GM18517 (cell line): ENCODE measurements around the gene HBE1.

Experiments
- ATAC-seq: cut with Tn5 transposase; IDR thresholded peaks from one replicate; pipeline ENCODE4 v1.9.1; 2021; ENCODE audit warnings: mild to moderate bottlenecking, moderate library complexity; ENCODE audit not compliant: unreplicated experiment

The HBE1 gene

GRCh38 chr11:5235364-5236095 is 34.2 kb downstream of the HBE1 start:
- ATAC-seq, result no peak

GRCh38 chr11:5234381-5234834 is 35.3 kb downstream of the HBE1 start, which contains the start of gene HBD:
Gene HBD, minus strand, starts transcription at chr11:5234483. Its CDS starts 50 bp downstream, at chr11:5234433.
- no peak for ATAC-seq

GRCh38 chr11:5233307-5233706 is 36.4 kb downstream of the HBE1 start:
- ATAC-seq, result no peak

DNA sequence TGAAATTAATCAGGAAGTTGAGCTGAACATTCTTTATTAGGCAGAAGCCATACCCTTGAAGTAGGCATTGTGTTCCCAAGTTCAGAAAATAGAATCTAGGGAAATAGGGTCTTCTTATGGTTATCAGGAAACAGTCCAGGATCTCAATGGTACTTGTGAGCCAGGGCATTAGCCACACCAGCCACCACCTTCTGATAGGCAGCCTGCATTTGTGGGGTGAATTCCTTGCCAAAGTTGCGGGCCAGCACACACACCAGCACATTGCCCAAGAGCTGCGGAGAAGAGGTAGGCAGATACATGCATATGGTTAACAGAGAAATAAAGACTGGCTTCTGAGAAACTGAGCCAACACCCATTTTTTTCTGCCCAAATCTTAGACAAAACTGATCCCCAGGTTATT is 36.9 kb downstream of the HBE1 start:
- ATAC-seq, result no peak

DNA sequence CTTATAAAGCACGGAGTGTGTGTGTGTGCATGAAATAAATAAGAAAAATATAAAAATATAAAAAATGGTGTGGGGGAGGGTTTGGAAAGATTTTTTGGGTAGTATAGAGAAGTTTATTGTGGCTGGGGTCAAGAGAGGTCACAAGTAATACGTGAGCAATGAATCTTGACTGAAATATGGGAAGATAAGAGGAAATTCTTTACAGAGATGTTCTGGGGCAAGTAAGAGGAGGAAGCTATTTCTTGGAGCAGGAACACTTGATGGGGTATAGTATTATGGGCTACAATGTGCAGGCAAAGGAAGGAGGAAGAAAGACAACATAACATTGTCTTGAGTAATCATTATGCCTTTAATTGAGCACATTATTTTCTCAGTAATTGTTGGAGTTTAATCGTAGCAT is 37.6 kb downstream of the HBE1 start:
- no peak for ATAC-seq

DNA sequence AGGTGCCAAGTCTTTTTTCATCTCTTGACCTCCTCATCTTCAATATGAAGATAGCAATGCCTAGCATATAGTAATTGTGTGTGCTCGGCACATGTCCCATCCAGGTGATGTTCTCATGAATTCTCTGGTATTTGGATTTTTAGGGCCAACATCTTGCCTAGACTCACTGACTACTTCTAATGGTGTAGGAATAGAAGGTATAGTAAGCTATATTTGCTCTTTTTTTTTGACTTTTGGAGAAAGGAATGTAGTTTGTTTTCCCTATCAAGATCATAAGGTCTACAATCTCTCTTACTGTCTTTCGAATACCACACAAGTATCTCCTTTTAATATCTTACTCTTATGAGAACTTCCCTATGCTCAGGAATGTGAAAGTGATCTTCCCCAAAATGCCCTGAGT is 38.6 kb downstream of the HBE1 start:
- ATAC-seq, result no peak

- no peak for ATAC-seq
Observed at GRCh38 chr11:5230266-5230665, 39.5 kb downstream of the HBE1 start.

- ATAC-seq, result no peak
Observed at GRCh38 chr11:5229796-5230195, 39.9 kb downstream of the HBE1 start.

- ATAC-seq, result no peak
Observed at GRCh38 chr11:5229356-5229755, 40.4 kb downstream of the HBE1 start.

DNA sequence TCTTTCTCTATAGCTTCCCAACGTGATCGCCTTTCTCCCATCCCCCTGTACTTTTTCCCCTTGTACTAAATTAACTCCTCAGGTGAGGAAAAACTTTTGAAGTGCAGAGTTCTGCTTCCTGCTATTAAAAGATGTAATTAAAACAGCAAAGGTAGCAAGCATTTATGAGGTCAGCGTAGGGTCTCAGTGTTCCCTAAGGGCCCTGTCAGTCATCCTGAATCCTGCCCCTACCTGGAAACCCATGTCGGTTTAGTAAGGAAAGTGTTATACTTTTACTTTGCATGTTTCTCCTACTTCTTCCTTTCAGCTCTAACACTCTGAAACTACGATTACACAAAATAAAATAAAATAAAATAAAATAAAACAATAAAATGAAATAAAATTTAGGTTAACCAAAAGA is 41.6 kb downstream of the HBE1 start:
- ATAC-seq, result no peak

GRCh38 chr11:5227681-5228080 is 42.1 kb downstream of the HBE1 start:
- ATAC-seq, result no peak

DNA sequence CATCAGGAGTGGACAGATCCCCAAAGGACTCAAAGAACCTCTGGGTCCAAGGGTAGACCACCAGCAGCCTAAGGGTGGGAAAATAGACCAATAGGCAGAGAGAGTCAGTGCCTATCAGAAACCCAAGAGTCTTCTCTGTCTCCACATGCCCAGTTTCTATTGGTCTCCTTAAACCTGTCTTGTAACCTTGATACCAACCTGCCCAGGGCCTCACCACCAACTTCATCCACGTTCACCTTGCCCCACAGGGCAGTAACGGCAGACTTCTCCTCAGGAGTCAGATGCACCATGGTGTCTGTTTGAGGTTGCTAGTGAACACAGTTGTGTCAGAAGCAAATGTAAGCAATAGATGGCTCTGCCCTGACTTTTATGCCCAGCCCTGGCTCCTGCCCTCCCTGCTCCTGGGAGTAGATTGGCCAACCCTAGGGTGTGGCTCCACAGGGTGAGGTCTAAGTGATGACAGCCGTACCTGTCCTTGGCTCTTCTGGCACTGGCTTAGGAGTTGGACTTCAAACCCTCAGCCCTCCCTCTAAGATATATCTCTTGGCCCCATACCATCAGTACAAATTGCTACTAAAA is 42.9 kb downstream of the HBE1 start, which contains the start of gene HBB:
Gene HBB (minus strand): TSS at position 340 of the 579 bp plus-strand sequence. CDS start 50 bp downstream, at position 290.
- ATAC-seq, result no peak

GRCh38 chr11:5225480-5225871 is 44.3 kb downstream of the HBE1 start:
- ATAC-seq, result no peak

- no peak for ATAC-seq
Observed at GRCh38 chr11:5224538-5225479, 44.9 kb downstream of the HBE1 start.

- ATAC-seq, result no peak
Observed at GRCh38 chr11:5223686-5224085, 46.1 kb downstream of the HBE1 start.

- no peak for ATAC-seq
Observed at GRCh38 chr11:5223146-5223545, 46.6 kb downstream of the HBE1 start.
